GM10266 (cell line): ENCODE results near the gene ZNF536.

Source experiments
- DNase-seq: peaks from one replicate; pipeline ENCODE4 v3.0.0; 2012; ENCODE audit errors: extremely low spot score
- CTCF ChIP-seq: IDR thresholded peaks from 2 replicates; pipeline ENCODE4 v1.5.1; 2012; ENCODE audit warnings: mild to moderate bottlenecking, low read depth; ENCODE audit not compliant: control insufficient read depth, insufficient read depth; ENCODE audit errors: missing control alignments

ZNF536 gene

GRCh38 chr19:30556230-30556711 is 184.1 kb downstream of the ZNF536 start:
- no peak for TF ChIP-seq CTCF
- no peak for DNase-seq

- DNase-seq = no peak
- no peak for TF ChIP-seq CTCF
Measured at GRCh38 chr19:30557212-30557611, 185.0 kb downstream of the ZNF536 start.

- TF ChIP-seq CTCF = no peak
- DNase-seq = no peak
Measured at GRCh38 chr19:30557927-30558557, 185.9 kb downstream of the ZNF536 start.

- no peak for TF ChIP-seq CTCF
- DNase-seq = no peak
Measured at GRCh38 chr19:30558793-30559192, 186.6 kb downstream of the ZNF536 start.

GRCh38 chr19:30559446-30559845 is 187.3 kb downstream of the ZNF536 start:
- no peak for TF ChIP-seq CTCF
- no peak for DNase-seq

- no peak for DNase-seq
- no peak for TF ChIP-seq CTCF
Measured at GRCh38 chr19:30562981-30563380, 190.8 kb downstream of the ZNF536 start.

- TF ChIP-seq CTCF = no peak
- no peak for DNase-seq
Measured at GRCh38 chr19:30563691-30564090, 191.5 kb downstream of the ZNF536 start.
